CD4-positive, alpha-beta T cell treated with Interleukin-17A for 1 hour (primary cell): ENCODE measurements around the gene MED13.
"Not testable (repeated sequence)": the region's sequence is repeated elsewhere in the genome, so short reads cannot be mapped to it uniquely, and the experiment has no call there.

Experiments
- DNase-seq: peaks from one replicate; pipeline ENCODE4 v3.0.0-alpha.2; 2020

Gene MED13

GRCh38 chr17:61996916-61997605 lies 68.0 kb downstream of the MED13 start:
- DNase-seq, result no peak

GRCh38 chr17:61989509-61989908 lies 75.6 kb downstream of the MED13 start:
- no peak for DNase-seq

- no peak for DNase-seq
These were observed 78.2 kb downstream of the MED13 start for GRCh38 chr17:61986898-61987297.

- no peak for DNase-seq
These were observed 80.3 kb downstream of the MED13 start for GRCh38 chr17:61984821-61985220.

GRCh38 chr17:61981323-61981722 lies 83.8 kb downstream of the MED13 start:
- DNase-seq, result no peak

GRCh38 chr17:61980535-61980934 lies 84.5 kb downstream of the MED13 start:
- no peak for DNase-seq

GRCh38 chr17:61974115-61974514 lies 91.0 kb downstream of the MED13 start:
- no peak for DNase-seq

GRCh38 chr17:61972311-61972710 lies 92.8 kb downstream of the MED13 start:
- no peak for DNase-seq

GRCh38 chr17:61970030-61970429 lies 95.0 kb downstream of the MED13 start:
- DNase-seq, result no peak

GRCh38 chr17:61968757-61969156 lies 96.3 kb downstream of the MED13 start:
- no peak for DNase-seq

- DNase-seq, result no peak
These were observed 97.3 kb downstream of the MED13 start for GRCh38 chr17:61967729-61968128.

- no peak for DNase-seq
These were observed 98.9 kb downstream of the MED13 start for GRCh38 chr17:61966191-61966590.

- no peak for DNase-seq
These were observed 109.5 kb downstream of the MED13 start for GRCh38 chr17:61955619-61956018.

GRCh38 chr17:61947367-61948078 lies 117.6 kb downstream of the MED13 start:
- no peak for DNase-seq

- no peak for DNase-seq
These were observed 118.7 kb downstream of the MED13 start for GRCh38 chr17:61946359-61946758.

GRCh38 chr17:61943117-61943516 lies 122.0 kb downstream of the MED13 start:
- DNase-seq, result no peak

- DNase-seq, result no peak
These were observed 123.0 kb downstream of the MED13 start for GRCh38 chr17:61942085-61942484.

- DNase-seq, result no peak
These were observed 137.0 kb downstream of the MED13 start for GRCh38 chr17:61928101-61928436.

- peak; percentile 96 for DNase-seq
These were observed 137.6 kb downstream of the MED13 start, which contains the start of gene INTS2 for GRCh38 chr17:61927208-61928100. INTS2 (minus strand) TSS chr17:61927982; CDS start chr17:61926644, 1,338 bp downstream.

GRCh38 chr17:61926826-61927207 lies 138.3 kb downstream of the MED13 start:
- DNase-seq, result no peak

GRCh38 chr17:61915162-61915561 lies 149.9 kb downstream of the MED13 start:
- not testable (repeated sequence) for DNase-seq

GRCh38 chr17:61908292-61909037 lies 156.6 kb downstream of the MED13 start:
- DNase-seq, result no peak

- DNase-seq, result no peak
These were observed 157.7 kb downstream of the MED13 start for GRCh38 chr17:61907361-61907760.
